Adrenal gland (tissue), 12 donors: ENCODE measurements around the gene SNX8. TPM values are rescaled to one million over a fixed set of nuclear protein-coding genes. Genes with fewer than 3 reads are reported as not detected.

Experiments
- DNase-seq, 7 donors: peaks; one replicate each; pipeline ENCODE4 v3.0.0-alpha.2; 2019 to 2020
- H3K27ac ChIP-seq, 5 donors: fragments of 200-600 bp; sonication (generic) in 4 of 5; 1 replicate in 3 of 5; 2 replicates in 2 of 5; pipeline versions ENCODE4 v1.5.1 to v1.8.0; 2016 to 2020; ENCODE audit warnings: mild to moderate bottlenecking in 1 of 5
- H3K27me3 ChIP-seq: fragments of 200-600 bp; 2 replicates; pipeline ENCODE4 v1.8.0; 2021
- H3K36me3 ChIP-seq, 2 donors: fragments of 200-600 bp; replicated peaks in 1 of 2; 1 replicate in 1 of 2; 2 replicates in 1 of 2; pipeline versions ENCODE4 v1.5.1 to v1.8.0; 2018 to 2022
- H3K4me1 ChIP-seq, 2 donors: fragments of 200-600 bp; replicated peaks in 1 of 2; 1 replicate in 1 of 2; 2 replicates in 1 of 2; pipeline versions ENCODE4 v1.5.1 to v1.8.0; 2018 to 2021
- H3K4me3 ChIP-seq, 4 donors: fragments of 200-600 bp; sonication (generic) in 3 of 4; one replicate each; pipeline ENCODE4 v1.5.1; 2016 to 2018
- H3K9me3 ChIP-seq, 3 donors: fragments of 200-600 bp; sonication (generic) in 1 of 3; replicated peaks in 1 of 3; 1 replicate in 2 of 3; 2 replicates in 1 of 3; pipeline versions ENCODE4 v1.5.1 to v1.8.0; 2016 to 2021
- POLR2A ChIP-seq, 2 donors: fragments of 450-650 bp; IDR thresholded peaks; one replicate each; pipeline ENCODE4 v1.6.1; 2017; ENCODE audit warnings: antibody characterized with exemption in 2 of 2, mild to moderate bottlenecking in 2 of 2, moderate library complexity in 1 of 2
- WGBS, 4 donors: extraction: QIAGEN DNeasy Blood & Tissue Kit in 2 of 4; methylation state at CpG; one replicate each; pipeline versions ENCODE4 v1.1.5 to v1.1.7; 2013 to 2017; 5-methylcytosine and 5-hydroxymethylcytosine counted together
- intact Hi-C, 2 donors: fragments of 100-400 bp; cut with DNase I; formaldehyde crosslinking; loops; one replicate each; pipeline versions ENCODE4 v1.14.1 to v1.15.0; 2022 to 2023
- polyA plus RNA-seq, 3 donors: library from polyadenylated mRNA; stranded (reverse); fragments of 200-250 nt in 2 of 3; fragments of 350-450 nt in 1 of 3; fragmentation: Illumina TruSeq in 1 of 3; extraction: RNeasy Lipid Tissue Mini Kit (QIAGEN cat#74804) in 1 of 3; gene quantifications; one replicate each; pipeline ENCODE4 v1.2.3, GENCODE V29; 2013 to 2014
- total RNA-seq, 9 donors: library from RNA; depleted of rRNA in 4 of 9; stranded (reverse); fragments of >200 nt in 4 of 9; fragments of 120-200 nt in 1 of 9; fragmentation: NEBNext Ultra II Directional in 1 of 9; extraction: Animal tissue kit (Norgen Biotek cat#: 25700) in 1 of 9; gene quantifications; one replicate each; pipeline versions ENCODE4 v1.1.0 to v1.2.4, GENCODE V29; 2013 to 2023
- TF ChIP-seq, protein P1 (sequence below), 6 experiments: fragments of 450-650 bp in 4 of 6; fragments of 200-600 bp in 2 of 6; sonication (generic) in 1 of 6; IDR thresholded peaks; 1 replicate in 5 of 6; 2 replicates in 1 of 6; pipeline versions ENCODE4 v1.5.1 to v1.8.0; 2016 to 2021; ENCODE audit warnings: antibody characterized with exemption in 6 of 6, mild to moderate bottlenecking in 2 of 6, moderate library complexity in 1 of 6
- donor health status: healthy with polysubstance abuse.
- donor health status: Bipolar disorder and iron deficiency.
- donor health status: DM: yes; HTN: yes; CAD: no.
- donor health status: DM: no; HTN: no; CAD: no.
- donor health status: DM: no; HTN: no; CAD: no.
- donor health status: DM: yes; HTN: yes; CAD: no.

SNX8 gene
- total and polyA plus RNA-seq, 12 donors, result 5.3 to 40.5 (median 25.9) TPM

DNA sequence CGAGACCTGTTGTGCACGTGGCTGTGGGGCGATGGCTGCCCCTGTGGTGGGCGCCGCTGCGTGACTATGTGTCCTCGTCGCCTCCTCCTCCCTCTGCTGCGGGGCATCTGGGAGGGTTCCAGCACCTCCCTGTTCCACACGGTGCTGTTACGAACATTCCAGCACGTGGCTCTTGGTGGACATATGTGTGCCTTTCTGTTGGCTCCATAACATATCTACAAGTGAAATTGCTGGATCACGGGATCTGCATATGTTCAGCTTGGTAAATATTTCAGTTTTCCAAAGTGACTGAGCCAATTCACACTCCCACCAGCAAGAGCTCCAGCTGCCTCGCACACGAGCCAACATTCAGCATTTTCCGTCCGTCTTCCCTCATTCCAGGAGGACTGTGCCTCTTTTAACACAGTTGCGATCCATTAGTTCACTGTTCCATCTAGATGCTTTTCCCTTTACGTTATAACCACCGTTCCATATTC, 25.1 kb downstream of the SNX8 start:
- no peak for TF ChIP-seq POLR2A (IDR thresholded peaks at IDR 0.05)
- TF ChIP-seq, protein P1, sequence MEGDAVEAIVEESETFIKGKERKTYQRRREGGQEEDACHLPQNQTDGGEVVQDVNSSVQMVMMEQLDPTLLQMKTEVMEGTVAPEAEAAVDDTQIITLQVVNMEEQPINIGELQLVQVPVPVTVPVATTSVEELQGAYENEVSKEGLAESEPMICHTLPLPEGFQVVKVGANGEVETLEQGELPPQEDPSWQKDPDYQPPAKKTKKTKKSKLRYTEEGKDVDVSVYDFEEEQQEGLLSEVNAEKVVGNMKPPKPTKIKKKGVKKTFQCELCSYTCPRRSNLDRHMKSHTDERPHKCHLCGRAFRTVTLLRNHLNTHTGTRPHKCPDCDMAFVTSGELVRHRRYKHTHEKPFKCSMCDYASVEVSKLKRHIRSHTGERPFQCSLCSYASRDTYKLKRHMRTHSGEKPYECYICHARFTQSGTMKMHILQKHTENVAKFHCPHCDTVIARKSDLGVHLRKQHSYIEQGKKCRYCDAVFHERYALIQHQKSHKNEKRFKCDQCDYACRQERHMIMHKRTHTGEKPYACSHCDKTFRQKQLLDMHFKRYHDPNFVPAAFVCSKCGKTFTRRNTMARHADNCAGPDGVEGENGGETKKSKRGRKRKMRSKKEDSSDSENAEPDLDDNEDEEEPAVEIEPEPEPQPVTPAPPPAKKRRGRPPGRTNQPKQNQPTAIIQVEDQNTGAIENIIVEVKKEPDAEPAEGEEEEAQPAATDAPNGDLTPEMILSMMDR (IDR thresholded peaks at IDR 0.05), result no peak
- no peak for DNase-seq
- Histone ChIP-seq H3K4me3 (no peak overlapping the region), H3K4me1 (no peaks in the 10 kb centered on the region), H3K27ac (no peak overlapping the region), H3K27me3 (no peaks in the 10 kb centered on the region), H3K9me3 (no peaks in the 10 kb centered on the region), H3K36me3 (no peaks in the 10 kb centered on the region)
- intact Hi-C loops, result no loop called here
- WGBS, 4 donors, result 87 to 93% (median 92%) methylated on average over 19 to 20 of the region's 20 CpGs

DNA sequence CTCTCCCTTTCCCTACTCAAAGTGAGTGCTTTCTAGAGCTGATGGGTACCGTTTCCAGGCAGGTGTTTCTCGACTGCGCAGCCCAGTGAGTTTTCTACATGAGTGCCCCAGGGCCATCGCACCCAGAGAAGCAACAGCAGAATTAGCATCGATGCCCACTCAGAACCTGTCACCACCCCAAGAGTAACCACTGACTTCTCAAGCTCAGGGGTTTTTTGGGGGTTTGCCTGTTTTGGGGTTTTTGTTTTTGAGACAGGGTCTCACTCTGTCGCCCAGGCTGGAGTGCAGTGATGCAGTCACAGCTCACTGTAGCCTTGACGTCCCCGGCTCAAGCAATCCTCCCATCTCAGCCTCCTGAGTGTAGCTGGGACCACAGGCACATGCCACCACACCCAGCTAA, 25.7 kb downstream of the SNX8 start:
- intact Hi-C loops, result no loop called here
- no peak overlapping the region for H3K4me3 ChIP-seq
- H3K4me1 ChIP-seq, result no peaks in the 10 kb centered on the region
- H3K9me3 ChIP-seq, result no peaks in the 10 kb centered on the region
- TF ChIP-seq, protein P1 (IDR thresholded peaks at IDR 0.05), result no peak
- TF ChIP-seq POLR2A (IDR thresholded peaks at IDR 0.05), result no peak
- no peaks in the 10 kb centered on the region for H3K36me3 ChIP-seq
- 87 to 94% (median 93%) methylated on average over 7 to 8 of the region's 8 CpGs for WGBS, 4 donors
- no peaks in the 10 kb centered on the region for H3K27me3 ChIP-seq
- DNase-seq, result no peak
- no peak overlapping the region for H3K27ac ChIP-seq

DNA sequence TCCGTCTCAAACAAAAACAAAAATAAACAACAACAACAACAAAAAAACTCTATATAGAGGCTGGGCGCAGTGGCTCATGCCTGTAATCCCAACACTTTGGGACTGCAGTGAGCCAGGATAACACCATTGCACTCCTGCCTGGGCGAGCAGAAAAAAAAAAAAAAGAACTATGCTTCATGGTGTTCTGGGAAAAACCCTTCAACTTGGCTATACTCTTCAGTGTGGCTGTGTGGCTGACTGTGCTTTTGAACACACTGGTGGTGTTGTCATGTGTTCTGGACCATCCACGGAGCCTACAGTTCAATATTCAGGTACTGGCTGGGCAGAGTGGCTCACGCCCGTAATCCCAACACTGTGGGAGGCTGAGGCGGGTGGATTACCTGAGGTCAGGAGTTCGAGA, 26.5 kb downstream of the SNX8 start:
- no peaks in the 10 kb centered on the region for H3K9me3 ChIP-seq

DNA sequence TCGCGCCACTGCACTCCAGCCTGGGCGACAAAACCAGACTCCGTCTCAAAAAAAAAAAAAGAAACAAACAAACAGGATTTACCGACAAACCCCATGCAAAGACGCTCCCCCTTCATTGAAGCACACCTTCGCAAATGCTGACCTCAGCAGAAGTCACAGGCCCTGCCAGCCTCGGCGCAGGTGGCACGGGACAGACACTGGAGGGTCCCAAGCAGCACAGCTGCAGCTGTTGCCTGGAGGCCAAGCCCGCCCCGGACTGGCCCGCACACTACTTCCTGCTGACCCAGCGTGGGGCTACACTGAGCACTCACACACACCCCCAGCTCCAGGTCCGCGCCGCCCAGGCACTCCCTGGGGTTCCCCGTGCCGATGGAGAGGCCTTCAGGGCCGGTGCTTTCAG, 31.2 kb downstream of the SNX8 start:
- H3K27ac ChIP-seq, result no peak overlapping the region
- 91 to 99% (median 98%) methylated on average over 15 to 20 of the region's 20 CpGs for WGBS, 4 donors
- DNase-seq, result no peak
- intact Hi-C loops, result no loop called here
- no peaks in the 10 kb centered on the region for H3K9me3 ChIP-seq
- no peak for TF ChIP-seq POLR2A (IDR thresholded peaks at IDR 0.05)
- TF ChIP-seq, protein P1 (IDR thresholded peaks at IDR 0.05), result no peak
- no peak overlapping the region for H3K4me3 ChIP-seq
- no peaks in the 10 kb centered on the region for H3K36me3 ChIP-seq
- H3K27me3 ChIP-seq, result no peaks in the 10 kb centered on the region
- peaks cover 0 to 6% of the 10 kb centered on the region in 2 donors for H3K4me1 ChIP-seq

More for the DNA sequence above, 26.5 kb downstream of the SNX8 start:
- Histone ChIP-seq H3K27ac (no peak overlapping the region), H3K27me3 (no peaks in the 10 kb centered on the region), H3K4me3 (no peak overlapping the region), H3K36me3 (no peaks in the 10 kb centered on the region), H3K4me1 (no peaks in the 10 kb centered on the region)
- intact Hi-C loops, result no loop called here
- DNase-seq, result no peak
- 89 to 96% (median 91%) methylated on average over 6 to 8 of the region's 8 CpGs for WGBS, 4 donors
- TF ChIP-seq, protein P1 (IDR thresholded peaks at IDR 0.05), result no peak
- TF ChIP-seq POLR2A (IDR thresholded peaks at IDR 0.05), result no peak
